ENCODE results near the gene PGBD5. TPM values are rescaled to one million over a fixed set of nuclear protein-coding genes. Genes with fewer than 3 reads are reported as not detected.
"Not testable (repeated sequence)": the region's sequence is repeated elsewhere in the genome, so short reads cannot be mapped to it uniquely, and the experiment has no call there.

The PGBD5 gene, protein sequence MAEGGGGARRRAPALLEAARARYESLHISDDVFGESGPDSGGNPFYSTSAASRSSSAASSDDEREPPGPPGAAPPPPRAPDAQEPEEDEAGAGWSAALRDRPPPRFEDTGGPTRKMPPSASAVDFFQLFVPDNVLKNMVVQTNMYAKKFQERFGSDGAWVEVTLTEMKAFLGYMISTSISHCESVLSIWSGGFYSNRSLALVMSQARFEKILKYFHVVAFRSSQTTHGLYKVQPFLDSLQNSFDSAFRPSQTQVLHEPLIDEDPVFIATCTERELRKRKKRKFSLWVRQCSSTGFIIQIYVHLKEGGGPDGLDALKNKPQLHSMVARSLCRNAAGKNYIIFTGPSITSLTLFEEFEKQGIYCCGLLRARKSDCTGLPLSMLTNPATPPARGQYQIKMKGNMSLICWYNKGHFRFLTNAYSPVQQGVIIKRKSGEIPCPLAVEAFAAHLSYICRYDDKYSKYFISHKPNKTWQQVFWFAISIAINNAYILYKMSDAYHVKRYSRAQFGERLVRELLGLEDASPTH
- 0.04 and 0.07 TPM in 2 replicates for total RNA-seq

DNA sequence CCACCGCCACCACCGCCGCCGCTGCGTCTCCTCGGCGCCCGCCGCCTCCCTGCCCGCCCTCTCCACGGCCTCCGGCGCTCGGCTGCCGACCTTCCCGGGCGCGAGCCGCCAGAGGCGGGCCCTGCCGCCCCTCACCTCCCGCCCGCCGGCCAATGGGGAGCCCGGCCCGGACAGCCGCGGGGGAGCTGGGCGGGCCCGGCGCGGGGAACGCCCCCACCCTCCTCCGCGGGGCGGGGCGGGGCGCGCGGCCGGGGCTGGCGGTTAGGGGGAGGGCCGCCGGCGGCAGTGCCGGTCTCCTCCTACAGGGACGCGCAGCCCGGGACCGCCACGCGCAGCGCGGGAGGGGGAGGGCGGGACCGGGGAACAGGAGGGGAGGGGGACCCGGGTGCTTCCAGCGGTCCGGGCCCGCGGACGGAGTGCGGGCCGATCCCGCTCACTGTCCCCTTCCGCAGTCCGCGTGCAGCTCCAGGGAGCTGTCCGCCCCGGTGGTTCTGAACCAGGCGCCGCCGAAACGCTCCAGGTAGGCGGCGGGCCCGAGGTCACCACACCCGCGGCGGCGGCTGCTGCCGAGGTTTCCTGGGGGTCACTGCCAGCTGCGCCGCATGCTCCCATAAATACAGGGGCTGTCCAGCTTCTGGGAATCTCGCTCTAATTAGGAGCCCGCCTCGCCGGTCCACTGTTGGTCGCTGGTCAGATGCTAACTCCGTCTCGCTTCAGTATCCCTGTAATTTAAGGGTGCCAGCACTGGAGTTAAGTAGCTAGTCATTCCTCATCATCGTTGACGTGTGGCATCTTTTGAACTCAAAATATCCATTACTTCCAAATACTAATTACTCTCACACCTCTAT lies at the start of gene PGBD5:
TSS of gene PGBD5 (minus strand) at position 87 of the 848 bp plus-strand sequence. CDS start 404 bp downstream, outside the sequence.
- no peak for DNase-seq (ENCODE audit: low read depth, low spot score)

DNA sequence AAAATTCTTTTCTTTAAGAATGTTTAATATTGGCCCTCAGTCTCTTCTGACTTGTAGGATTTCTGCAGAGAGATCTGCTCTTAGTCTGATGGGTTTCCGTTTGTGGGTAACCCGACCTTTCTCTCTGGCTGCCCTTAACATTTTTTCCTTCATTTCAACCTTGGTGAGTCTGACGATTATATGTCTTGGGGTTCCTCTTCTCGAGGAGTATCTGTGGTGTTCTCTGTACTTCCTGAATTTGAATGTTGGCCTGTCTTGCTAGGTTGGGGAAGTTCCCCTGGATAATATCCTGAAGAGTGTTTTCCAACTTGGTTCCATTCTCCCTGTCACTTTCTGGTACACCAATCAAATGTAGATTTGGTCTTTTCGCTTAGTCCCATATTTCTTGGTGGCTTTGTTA lies 48.8 kb upstream of the PGBD5 start:
- not testable (repeated sequence) for DNase-seq (ENCODE audit: low read depth, low spot score)

DNA sequence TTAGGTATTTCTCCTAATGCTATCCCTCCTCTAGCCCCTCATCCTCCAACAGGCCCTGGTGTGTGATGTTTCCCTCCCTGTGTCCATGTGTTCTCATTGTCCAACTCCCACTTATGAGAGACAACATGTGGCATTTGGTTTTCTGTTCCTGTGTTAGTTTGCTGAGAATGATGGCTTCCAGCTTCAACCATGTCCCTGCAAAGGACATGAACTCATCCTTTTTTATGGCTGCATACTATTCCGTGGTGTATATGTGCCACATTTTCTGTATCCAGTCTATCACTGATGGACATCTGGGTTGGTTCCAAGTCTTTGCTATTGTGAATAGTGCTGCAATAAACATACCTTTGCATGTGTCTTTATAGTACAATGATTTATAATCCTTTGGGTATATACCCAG lies 44.6 kb upstream of the PGBD5 start:
- DNase-seq (ENCODE audit: low read depth, low spot score) = not testable (repeated sequence)

DNA sequence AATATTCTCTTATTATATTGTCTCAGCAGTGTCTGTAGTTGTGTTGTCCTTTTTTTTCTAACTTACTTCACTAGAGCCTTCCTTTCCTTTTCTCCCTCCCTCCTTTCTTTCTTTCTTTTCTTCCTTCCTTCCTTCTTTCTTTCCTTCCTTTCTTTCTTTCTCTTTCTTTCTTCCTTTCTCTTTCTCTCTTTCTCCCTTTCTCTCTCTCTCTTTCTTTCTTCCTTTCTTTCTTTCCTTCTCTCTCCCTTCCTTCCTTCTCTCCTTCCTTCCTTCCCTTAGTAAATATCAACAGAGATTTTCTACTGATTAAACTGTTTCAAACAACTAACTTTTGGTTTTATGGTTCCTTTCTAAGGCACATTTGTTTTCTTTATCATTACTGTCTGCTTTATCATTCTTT lies 43.1 kb upstream of the PGBD5 start:
- no peak for DNase-seq (ENCODE audit: low read depth, low spot score)

DNA sequence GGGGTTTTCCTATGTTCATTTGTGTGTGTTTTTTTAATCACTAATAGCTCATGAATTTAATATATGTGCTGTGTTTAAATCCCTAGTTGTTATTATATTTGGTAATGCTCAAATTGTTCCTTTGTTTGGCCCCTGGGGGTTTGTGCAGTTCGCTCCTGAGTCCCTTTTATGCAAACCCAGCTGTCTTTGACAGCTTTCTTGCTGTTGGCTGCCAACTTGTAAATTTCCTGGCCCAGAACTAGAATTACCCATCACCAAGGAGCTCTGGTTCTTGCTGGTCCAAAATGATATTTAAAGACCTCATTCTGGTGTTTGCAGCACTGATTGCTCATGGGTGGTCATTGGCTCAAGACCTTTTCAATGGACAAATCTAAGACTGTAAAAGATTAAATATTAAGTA lies 39.6 kb upstream of the PGBD5 start:
- no peak for DNase-seq (ENCODE audit: low read depth, low spot score)

DNA sequence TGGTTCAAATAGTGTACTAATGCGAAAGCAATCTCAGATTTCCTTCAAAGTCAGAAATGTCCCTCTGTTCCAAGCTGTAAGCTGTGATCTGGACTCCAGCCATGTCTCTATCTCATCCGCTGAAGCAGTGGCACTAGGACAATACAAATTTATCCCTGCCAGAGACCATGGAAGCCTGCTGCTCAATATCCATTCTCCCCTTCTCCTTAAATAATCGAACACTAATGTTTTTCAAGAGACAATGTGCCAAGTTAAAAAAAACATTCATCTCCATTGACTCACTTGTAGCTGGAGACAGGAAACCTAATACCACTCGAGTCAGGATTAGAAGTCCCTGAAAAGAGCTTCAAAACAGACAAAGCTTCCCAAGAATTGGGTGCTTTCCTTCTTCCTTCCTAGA lies 38.5 kb upstream of the PGBD5 start:
- no peak for DNase-seq (ENCODE audit: low read depth, low spot score)

DNA sequence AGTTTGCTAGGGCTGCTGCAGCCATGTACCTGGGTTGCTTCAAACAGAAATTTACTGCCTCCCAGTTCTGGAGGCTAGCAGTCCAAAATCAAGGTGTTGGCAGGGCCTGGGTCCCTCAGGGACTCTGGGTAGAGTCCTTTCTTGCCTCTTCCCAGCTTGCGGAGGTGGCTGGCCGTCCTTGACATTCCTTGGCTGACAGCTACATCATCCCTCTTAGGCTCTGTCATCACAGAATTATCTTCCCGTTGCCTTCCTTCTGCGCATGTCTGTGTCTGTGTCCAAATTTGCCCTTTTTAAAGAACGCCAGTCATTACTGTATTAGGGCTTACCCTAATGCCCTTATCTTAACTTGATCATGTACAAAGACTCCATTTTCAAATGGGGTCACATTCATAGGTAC lies 37.6 kb upstream of the PGBD5 start:
- DNase-seq (ENCODE audit: low read depth, low spot score) = no peak

DNA sequence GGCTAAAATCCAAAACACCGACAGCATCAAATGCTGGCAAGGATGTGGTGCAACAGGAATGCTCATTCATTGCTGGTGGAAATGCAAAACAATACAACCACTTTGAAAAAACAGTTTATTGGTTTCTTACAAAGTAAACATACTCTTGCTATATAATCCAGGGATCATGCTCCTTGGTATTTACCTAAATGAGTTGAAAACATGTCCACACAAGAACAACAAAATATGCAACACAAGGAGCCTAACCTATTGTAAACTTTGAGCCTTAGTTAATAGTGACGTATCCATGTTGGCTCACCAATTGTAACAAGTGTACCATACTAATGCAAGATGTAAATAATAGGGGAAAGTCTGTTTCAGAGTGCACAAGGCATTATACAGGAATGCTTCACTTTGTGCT lies 37.2 kb upstream of the PGBD5 start:
- DNase-seq (ENCODE audit: low read depth, low spot score) = no peak

DNA sequence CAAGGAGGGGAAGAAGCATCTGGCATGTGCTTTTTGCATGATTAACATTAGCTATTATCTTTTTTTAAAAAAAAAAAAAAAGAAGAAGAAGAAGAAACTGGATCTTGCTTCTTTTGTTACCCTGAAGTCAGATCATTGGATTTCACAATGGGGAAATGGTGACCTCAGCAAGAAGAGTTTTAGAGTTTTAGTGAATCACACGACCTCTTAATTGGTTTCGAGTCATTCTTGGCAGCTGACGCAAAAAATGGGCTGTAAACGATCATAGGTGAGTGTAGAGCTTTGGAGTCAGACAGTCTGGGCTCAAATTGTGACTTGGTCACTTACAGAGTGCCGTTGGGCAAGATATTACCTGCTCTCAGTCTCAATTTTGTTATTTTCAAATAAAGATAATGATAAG lies 33.3 kb upstream of the PGBD5 start:
- DNase-seq (ENCODE audit: low read depth, low spot score) = no peak

DNA sequence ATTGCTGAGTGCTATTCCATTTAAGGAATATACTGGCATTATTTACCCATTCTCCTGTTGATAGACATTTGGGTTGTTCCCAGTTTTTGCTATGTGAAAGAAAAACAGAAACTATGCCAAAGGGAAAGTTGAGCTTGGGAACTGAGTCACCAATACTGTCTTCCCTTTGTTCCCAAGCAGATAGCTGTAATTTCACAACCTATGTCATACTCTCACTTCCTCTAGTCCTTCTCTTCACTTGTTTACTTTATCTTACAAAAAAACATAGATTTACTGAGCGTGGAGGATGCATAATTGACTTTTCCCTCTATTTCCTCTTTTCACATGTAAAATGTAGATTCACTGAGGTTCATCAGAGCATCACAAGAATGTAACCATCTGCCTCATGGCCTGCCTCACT lies 32.4 kb upstream of the PGBD5 start:
- DNase-seq (ENCODE audit: low read depth, low spot score) = no peak

DNA sequence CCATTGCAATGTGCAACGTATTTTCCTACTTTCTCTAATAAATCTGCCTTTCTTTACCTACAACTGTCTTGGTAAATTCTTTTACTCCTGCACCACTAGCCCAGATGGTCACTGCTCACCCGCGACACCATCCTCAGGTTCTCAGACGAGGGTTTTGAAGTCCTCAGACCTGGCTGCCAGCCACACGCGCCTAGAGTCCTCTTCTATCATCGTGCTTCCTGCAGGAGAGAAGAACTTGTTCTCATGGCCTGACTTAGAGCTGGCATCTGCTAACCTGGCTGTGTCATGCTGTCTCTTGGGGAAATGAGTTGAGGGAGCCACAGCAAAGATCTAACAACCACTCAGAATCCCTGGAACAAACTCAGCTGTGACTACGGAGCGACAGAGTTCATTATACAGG lies 30.3 kb upstream of the PGBD5 start:
- no peak for DNase-seq (ENCODE audit: low read depth, low spot score)

DNA sequence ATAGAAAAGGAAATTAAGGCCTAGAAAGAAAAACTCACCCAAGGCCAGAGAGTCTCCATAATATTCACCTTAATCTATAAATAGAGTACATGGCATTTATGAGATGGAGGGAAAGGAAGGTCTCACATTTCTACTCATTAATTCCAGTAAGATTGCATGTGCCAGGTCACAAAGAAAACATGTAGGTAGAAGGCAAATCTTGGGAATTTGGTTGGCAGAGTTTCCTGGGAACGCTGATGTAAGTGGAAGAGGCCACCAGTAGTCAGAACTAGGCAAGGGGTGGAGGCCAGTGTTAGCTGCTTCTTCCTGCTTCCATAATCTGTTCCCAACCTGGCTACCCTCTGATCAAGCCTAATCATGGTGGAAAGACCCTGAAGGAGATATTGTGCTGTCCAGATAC lies 29.2 kb upstream of the PGBD5 start:
- DNase-seq (ENCODE audit: low read depth, low spot score) = no peak

DNA sequence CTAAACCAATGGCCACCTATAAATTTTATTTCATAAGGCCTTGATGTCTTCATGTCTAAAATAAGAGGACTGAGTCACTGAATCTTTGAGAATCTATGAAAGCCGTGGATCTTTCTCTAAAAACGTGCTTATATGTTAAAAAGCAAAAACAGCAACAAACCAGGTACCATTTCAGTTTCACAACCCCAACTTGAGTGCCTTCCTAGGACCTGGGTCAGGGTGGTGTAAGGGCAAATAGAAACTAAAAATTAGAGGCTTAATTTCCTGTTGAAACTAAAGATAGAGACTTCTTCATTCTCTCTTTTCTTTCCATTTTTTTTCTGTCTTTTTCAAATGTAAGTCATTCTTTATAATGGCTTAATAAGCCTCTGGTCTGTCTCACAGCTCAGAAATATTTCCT lies 27.2 kb upstream of the PGBD5 start:
- DNase-seq (ENCODE audit: low read depth, low spot score) = no peak

DNA sequence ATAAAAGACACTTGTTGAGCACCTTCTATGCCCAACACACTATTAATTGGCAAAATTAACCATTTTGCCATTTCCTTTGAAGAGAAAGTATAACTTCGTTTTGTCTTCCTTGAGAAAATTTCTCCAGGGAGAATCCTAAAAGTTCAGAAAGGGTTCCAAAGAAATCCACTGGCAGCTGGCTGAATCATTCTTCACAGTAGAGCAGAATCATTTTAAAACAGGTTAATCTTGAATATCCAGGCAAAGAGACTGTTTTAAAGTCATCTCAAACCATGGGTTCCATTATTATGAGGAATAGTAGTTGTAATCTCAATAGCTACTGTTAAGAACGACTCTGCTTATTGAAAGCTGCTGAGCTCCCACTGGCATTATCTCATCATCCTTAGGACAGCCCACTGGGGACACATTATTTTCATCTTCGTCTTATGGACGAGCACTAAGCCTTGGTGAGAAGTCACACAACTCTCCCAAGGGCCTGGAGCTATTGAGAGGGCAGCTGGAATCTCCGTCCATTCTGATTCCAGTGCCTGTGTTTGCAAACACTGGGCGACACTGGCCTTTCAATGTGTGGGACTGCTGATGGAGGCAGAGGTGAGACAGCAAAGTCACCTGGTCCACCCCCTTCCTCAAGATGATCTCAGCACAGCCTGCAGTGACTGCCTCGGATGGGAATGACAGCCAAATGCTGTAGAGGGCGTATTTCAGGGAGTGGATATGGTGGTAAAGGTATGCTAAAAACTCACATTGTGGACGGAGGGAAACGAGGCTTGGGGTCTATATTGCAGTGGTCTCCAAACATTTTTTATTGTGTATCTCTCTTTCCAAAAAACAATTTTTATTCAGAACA lies 15.3 kb upstream of the PGBD5 start:
- DNase-seq (ENCODE audit: low read depth, low spot score) = no peak

DNA sequence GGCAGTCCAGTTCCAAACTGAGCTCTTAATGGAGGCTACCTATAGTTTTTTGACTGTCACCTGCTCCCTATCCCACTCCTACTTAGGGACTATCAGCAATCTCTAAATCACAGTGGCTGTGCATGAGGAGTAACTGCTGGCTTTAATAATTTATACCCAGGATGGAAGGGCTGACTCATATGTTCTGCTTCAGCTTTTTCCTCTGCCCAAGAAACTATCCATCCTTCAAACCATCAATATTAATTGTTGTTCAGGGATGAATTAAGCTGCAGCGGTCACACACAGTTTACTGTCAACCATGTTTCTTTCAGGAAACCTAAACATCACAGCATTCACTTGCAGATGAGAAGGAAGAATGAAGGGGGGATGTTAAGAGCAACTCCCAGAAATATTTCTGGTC lies 9.0 kb upstream of the PGBD5 start:
- no peak for DNase-seq (ENCODE audit: low read depth, low spot score)

DNA sequence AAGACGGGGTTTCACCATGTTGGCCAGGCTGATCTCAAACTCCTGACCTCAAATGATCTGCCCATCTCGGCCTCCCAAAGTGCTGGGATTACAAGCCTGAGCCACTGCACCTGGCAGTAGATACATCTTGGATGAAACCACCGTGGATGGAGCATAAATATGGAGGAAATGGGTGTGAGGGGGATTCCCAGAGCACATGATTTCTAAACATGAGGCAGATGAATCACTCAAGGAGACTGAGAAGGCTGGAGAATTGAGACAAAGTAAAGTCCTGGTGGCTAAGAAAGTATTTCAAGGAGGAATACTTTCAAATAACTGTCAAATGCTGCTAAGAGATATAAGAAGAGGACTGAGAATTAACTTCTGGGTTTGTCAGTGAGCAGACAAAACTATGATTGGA lies 5.4 kb upstream of the PGBD5 start:
- no peak for DNase-seq (ENCODE audit: low read depth, low spot score)

DNA sequence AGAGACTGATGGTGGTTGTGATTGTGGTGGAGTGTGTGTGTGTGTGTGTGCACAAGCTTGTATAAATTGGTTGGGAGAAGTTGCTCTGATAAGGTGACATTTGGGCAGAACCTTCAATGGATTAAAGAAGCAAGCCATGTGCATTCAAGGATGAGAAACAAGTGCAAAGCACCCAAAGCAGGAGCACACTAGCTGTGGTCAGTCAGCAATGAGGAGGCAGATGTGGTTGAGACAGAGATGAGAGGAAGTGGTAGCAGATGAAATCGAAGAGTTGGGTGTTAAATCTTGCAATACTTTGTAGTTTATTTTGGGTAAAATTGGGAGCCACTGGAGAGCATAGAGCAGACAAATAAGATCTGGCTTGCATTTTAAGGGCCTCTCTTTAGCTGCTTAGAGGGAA lies 4.4 kb upstream of the PGBD5 start:
- no peak for DNase-seq (ENCODE audit: low read depth, low spot score)

DNA sequence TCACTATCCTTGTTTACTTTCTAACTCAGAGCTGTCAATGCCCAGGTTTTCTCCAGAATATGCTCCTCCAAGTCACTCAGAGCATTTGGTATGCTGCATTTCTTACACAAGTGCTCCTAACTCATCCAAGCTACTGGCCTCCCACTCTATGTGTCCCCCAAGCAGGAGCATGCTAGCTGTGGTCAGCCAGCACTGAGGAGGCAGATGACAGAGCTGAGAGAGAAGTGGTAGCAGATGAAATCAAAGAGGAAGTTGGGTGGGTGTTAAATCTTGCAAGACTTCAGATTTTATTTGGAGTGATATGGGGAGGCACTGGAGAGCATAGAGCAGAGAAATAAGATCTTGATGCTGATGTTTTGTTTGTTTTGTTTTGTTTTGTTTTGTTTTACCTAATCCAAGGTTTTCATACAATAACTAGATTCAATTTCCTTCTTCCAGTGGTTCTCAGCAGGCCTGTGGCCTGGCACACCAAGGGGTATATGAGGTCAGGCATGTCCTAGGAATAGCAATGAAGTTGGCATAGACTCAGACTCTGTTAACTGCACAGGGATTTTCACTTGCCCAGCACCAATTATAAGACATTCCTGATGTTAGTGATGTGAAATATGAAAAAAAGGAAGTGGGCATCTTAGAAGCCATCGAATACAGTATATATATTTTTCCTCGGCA lies 3.1 kb upstream of the PGBD5 start:
- no peak for DNase-seq (ENCODE audit: low read depth, low spot score)

DNA sequence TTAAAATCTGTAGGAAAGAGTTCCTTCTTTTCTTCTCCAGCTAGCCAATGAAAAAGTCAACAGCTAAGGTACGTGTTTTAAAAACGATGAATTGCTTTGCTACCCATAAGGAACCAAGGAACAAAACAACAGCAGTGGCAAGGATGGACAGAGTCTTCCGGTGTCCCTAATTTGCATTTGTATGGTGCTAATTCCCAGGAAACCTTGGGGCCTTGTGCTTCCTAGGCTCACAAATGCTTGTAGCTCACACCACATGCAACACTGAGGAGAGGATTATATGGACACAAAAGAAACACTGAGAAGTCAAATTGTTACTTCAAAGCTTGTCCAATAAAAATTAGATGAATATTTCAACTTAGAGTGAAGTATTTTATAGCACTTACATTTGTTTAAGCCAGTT lies 1.8 kb upstream of the PGBD5 start:
- DNase-seq (ENCODE audit: low read depth, low spot score) = no peak

DNA sequence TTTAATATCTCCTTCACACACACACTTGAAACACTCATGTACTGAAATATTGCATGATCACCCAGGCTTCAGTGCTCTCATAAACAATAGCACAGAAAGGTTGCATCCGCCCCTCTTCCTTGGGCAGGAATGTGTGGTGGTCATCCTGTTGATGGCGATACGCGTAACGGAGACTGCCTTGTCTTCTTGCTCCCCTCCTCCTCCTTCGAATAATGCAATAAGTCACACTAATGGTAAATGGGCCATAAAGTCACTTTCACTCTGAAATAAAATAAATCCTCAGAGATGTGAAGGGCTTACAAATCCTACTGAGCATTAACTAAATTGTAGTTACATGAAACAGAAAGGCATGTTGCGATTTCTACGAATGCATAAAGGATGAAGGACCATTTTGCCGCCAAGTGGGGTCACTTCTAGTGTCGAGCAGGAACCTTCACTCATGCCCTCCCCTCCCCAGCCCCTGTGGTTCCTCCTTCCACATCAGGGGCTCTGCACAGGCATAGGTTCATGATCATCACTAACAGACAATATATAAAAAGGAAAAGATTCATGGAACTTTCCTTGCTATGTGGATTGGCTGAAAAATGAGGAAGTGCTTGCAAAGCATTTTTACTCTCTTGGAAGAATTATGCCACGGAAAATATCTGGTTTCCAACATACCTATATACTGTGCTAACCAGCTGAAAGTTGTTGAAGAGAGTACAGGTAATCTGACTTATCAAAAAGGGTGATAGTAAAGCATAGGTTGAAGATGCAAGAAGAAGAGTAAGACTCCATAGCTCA lies 1.2 kb upstream of the PGBD5 start:
- no peak for DNase-seq (ENCODE audit: low read depth, low spot score)
